ENCODE data around the gene F11.

The F11 gene

DNA sequence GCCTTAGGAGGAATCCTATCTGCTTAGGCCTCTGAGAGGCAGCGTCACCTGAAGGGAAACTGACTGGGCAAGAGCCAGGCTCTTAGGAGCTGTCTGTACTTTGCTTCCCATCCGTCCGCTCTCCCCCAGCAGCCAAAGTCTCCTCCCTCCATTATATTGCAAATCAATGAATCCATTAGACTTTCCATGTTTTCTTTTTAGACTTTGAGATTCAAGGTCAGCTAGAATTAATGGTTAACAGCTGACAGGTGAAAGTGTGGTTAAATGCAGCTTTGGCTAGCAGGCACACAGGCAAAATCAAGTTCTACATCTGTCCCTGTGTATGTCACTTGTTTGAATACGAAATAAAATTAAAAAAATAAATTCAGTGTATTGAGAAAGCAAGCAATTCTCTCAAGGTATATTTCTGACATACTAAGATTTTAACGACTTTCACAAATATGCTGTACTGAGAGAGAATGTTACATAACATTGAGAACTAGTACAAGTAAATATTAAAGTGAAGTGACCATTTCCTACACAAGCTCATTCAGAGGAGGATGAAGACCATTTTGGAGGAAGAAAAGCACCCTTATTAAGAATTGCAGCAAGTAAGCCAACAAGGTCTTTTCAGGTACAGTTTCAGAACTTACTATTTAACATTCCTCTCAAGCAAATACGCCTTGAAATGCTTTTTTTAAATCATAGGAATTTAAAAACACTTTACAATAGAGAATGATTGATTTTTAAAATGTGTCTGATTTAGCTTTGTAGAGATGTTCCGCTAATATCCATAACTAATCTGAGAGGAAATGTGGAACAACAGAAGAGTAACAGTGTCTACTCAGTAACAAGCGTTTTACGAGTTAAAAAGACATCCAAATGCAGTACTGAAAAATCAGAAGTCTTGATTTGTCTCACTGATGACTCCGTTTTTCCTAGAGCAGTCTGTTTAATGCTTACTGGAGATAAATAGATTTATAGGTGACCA is at the start of gene F11:
TSS of gene F11 (plus strand) at position 507 of the 970 bp plus-strand sequence. CDS start 948 bp downstream, outside the sequence.
- H3K4me3 ChIP-seq (replicated peaks; ENCODE audit: low read depth, low read length): no peak within 1 kb of the TSS
- TF ChIP-seq, protein P1, sequence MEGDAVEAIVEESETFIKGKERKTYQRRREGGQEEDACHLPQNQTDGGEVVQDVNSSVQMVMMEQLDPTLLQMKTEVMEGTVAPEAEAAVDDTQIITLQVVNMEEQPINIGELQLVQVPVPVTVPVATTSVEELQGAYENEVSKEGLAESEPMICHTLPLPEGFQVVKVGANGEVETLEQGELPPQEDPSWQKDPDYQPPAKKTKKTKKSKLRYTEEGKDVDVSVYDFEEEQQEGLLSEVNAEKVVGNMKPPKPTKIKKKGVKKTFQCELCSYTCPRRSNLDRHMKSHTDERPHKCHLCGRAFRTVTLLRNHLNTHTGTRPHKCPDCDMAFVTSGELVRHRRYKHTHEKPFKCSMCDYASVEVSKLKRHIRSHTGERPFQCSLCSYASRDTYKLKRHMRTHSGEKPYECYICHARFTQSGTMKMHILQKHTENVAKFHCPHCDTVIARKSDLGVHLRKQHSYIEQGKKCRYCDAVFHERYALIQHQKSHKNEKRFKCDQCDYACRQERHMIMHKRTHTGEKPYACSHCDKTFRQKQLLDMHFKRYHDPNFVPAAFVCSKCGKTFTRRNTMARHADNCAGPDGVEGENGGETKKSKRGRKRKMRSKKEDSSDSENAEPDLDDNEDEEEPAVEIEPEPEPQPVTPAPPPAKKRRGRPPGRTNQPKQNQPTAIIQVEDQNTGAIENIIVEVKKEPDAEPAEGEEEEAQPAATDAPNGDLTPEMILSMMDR (IDR thresholded peaks at IDR 0.05; ENCODE audit: low read length, missing control alignments): no peak
- no peak for DNase-seq (ENCODE audit: low read depth)

DNA sequence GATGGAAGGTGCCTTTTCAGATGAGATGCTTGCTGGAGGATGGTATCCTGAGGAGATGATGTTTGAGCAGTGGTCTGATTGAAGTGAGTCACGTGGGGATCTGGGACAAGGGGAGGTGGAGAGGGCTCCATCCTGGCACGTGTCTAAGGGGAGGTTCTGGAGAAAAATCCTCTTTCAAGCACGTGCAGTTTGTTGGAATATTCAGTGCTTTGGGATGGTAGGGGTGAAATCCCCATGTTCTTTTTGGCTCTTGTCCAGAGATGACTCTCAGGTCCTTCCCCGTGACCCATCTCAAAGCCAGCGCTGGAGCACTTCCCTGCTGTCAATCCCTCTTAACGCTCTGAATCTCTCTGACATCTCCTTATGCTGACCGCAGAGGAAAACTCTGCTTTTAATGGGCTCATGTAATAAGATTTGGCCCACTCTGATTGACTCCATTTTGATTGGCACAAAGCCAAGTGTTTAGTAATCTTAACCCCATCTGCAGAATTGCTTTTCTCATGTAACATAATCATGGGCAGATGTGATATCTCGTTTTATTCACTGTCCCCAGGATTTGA is 49.4 kb upstream of the F11 start:
- TF ChIP-seq, protein P1 (IDR thresholded peaks at IDR 0.05; ENCODE audit: low read length, missing control alignments): no peak
- no peak overlapping the region for H3K4me3 ChIP-seq (replicated peaks; ENCODE audit: low read depth, low read length)
- no peak for DNase-seq (ENCODE audit: low read depth)

DNA sequence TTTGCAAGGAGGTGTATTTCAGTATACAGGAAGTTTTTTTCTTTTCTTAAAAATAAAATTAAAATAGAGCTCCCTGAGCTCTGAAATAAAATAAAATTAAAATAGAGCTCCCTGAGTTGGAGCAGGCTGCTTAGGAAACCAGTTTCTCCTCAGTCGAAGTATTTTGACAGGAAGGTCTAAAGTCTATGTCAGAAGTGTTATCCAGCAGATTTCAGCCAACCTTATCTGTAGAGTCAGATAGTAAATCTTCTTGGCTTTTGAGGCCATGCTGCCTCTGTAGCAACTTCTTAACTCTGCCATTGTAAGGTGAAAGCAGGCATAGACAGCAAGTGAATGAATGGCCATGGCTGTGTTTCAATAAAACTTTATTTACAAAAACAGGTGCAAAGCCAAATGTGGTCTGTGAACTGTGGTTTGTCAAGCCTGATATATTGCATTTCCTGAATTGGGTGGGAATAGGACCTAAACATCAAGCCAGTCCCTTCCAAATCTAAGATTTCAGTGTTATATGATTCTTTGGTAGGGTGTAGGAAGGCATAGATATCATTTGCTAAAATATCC is 48.2 kb upstream of the F11 start:
- TF ChIP-seq, protein P1 (IDR thresholded peaks at IDR 0.05; ENCODE audit: low read length, missing control alignments): no peak
- no peak for DNase-seq (ENCODE audit: low read depth)
- H3K4me3 ChIP-seq (replicated peaks; ENCODE audit: low read depth, low read length): no peak overlapping the region

DNA sequence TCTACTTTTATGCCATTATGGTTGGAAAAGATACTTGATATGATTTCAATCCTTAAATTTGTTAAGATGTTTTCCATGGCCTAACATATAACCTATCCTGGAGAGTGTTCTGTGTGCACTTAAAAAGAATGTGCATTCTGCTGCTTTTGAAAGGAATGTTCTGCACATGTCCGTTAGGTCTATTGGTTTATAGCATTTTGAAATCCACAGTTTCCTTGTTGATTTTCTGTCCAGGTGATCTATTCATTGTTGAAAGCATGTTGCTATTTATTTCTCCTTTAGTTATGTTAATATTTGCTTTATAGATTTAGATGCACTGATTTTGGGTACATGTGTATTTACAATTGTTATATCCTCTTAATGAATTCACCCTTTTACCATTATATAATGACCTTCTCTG is 44.4 kb upstream of the F11 start:
- TF ChIP-seq, protein P1 (IDR thresholded peaks at IDR 0.05; ENCODE audit: low read length, missing control alignments): no peak
- H3K4me3 ChIP-seq (replicated peaks; ENCODE audit: low read depth, low read length): no peak overlapping the region
- DNase-seq (ENCODE audit: low read depth): no peak

DNA sequence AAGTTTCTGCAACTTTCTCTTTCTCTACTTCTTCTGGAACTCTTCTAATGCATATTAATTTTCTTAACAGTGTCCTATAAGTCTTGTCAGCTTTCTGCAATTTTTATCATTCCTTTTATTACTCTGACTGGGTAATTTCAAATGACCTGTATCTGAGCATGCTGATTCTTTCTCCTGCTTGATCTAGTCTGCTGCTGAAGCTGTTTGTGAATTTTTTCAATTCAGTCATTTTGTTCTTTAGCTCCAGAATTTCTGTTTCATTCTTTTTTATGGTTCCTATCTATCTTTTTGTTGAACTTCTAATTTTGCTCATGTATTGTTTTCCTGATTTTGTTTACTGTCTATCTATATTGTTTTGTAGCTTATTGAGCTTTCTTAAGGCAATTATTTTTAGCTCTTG is 40.1 kb upstream of the F11 start:
- TF ChIP-seq, protein P1 (IDR thresholded peaks at IDR 0.05; ENCODE audit: low read length, missing control alignments): no peak
- no peak overlapping the region for H3K4me3 ChIP-seq (replicated peaks; ENCODE audit: low read depth, low read length)
- no peak for DNase-seq (ENCODE audit: low read depth)

DNA sequence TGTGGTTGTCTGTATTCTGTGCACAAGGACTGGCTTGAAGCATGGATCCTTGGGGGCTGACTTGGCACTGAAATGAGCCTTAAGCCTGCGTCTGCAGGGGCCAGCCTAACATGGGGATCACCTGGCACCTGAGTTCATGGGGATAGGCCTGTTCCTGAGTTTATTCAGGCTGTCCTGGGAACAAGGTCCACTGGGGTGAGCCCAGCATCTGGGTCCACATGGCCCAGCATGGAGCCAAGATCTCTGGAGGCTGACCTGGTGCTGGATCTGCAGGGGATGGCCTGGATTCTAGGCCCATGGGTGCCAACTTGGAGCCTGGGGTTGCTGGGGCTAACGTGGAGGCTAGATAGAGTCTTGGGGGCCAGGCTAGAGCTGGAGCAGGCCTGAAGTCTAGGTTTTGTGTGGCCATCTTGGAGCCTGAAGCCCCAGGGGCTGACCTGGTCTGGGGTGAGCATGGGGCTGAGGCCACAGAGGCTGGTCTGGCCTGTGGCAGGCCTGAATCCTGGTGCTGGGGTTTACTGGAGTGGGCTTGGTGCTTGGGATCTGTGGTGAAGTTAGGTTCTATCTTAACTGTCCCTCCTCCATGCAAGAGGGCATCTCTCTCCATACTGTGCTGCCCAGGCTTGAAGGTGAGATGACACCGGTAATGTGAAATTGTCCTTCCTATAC is 39.3 kb upstream of the F11 start:
- TF ChIP-seq, protein P1 (IDR thresholded peaks at IDR 0.05; ENCODE audit: low read length, missing control alignments): no peak
- no peak for DNase-seq (ENCODE audit: low read depth)
- H3K4me3 ChIP-seq (replicated peaks; ENCODE audit: low read depth, low read length): no peak overlapping the region

Data from fibroblast of pulmonary artery (primary cell).